WTC11 (cell line): ENCODE data around the gene SLC45A1. TPM values are rescaled to one million over a fixed set of nuclear protein-coding genes. Genes with fewer than 3 reads are reported as not detected.
A peak's percentile ranks its signal among the peaks of the same experiment; 100 is the strongest.

Experiments
- ATAC-seq: fragments of 200-7000 bp; cut with Tn5 transposase; 2 replicates; pipeline ENCODE4 v1.10.0; 2021; ENCODE audit warnings: mild to moderate bottlenecking, moderate library complexity
- CTCF ChIA-PET: fragments of 300-600 bp; sonication (Branson Sonifier 250); formaldehyde crosslinking; loops from one replicate; lab custom pipeline; 2021; ENCODE audit warnings: antibody characterized with exemption; lab: Charles Lee
- POLR2A ChIA-PET: fragments of 350-600 bp; sonication (Branson Sonifier 250); formaldehyde crosslinking; loops from one replicate; lab custom pipeline; 2021; ENCODE audit warnings: antibody characterized with exemption; lab: Charles Lee
- DNase-seq: peaks from one replicate; pipeline ENCODE4 v3.0.0; 2021; ENCODE audit warnings: low spot score
- H3K27ac Mint-ChIP-seq: 2 replicates; pipeline ENCODE4 v1.8.0; 2021; ENCODE audit warnings: mixed read lengths
- H3K27me3 Mint-ChIP-seq: 2 replicates; pipeline ENCODE4 v1.8.0; 2021; ENCODE audit warnings: low read depth, mild to moderate bottlenecking, moderate library complexity, mixed read lengths
- H3K36me3 Mint-ChIP-seq: 2 replicates; pipeline ENCODE4 v1.8.0; 2021; ENCODE audit warnings: mixed read lengths
- H3K4me1 Mint-ChIP-seq: 2 replicates; pipeline ENCODE4 v1.8.0; 2022; ENCODE audit warnings: mixed read lengths
- H3K4me3 Mint-ChIP-seq: 2 replicates; pipeline ENCODE4 v1.8.0; 2021; ENCODE audit warnings: mild to moderate bottlenecking, moderate library complexity, mixed read lengths
- H3K9me3 Mint-ChIP-seq: 2 replicates; pipeline ENCODE4 v1.8.0; 2021; ENCODE audit warnings: mixed read lengths
- CBFB ChIP-seq: sonication (generic); formaldehyde crosslinking; IDR thresholded peaks from 2 replicates; pipeline ENCODE4 v1.8.1; 2022; ENCODE audit warnings: mild to moderate bottlenecking, low read depth, missing genetic modification reagents
- E2F1 ChIP-seq: sonication (generic); formaldehyde crosslinking; IDR thresholded peaks from 2 replicates; pipeline ENCODE4 v1.8.0; 2022; ENCODE audit warnings: mild to moderate bottlenecking, missing genetic modification reagents
- E2F4 ChIP-seq: sonication (generic); formaldehyde crosslinking; IDR thresholded peaks from 2 replicates; pipeline ENCODE4 v1.8.1; 2022; ENCODE audit warnings: low read depth, mild to moderate bottlenecking, moderate library complexity, missing genetic modification reagents, borderline replicate concordance
- E2F5 ChIP-seq: sonication (generic); formaldehyde crosslinking; IDR thresholded peaks from 2 replicates; pipeline ENCODE4 v1.8.1; 2022; ENCODE audit warnings: mild to moderate bottlenecking, moderate library complexity, missing genetic modification reagents
- GTF2I ChIP-seq: fragments of 250-450 bp; sonication (Bioruptor Pico); conservative IDR thresholded peaks from 2 replicates; pipeline ENCODE4 v1.4.0; 2021; ENCODE audit warnings: mild to moderate bottlenecking
- KAT7 ChIP-seq: sonication (generic); formaldehyde crosslinking; IDR thresholded peaks from 2 replicates; pipeline ENCODE4 v1.8.1; 2023; ENCODE audit warnings: missing genetic modification reagents, mild to moderate bottlenecking, borderline replicate concordance
- ZBTB43 ChIP-seq: sonication (generic); formaldehyde crosslinking; IDR thresholded peaks from 2 replicates; pipeline ENCODE4 v1.8.1; 2023; ENCODE audit warnings: mild to moderate bottlenecking, missing genetic modification reagents
- total RNA-seq: library from RNA; stranded (reverse); gene quantifications from 3 replicates; pipeline ENCODE4 v1.2.3, GENCODE V29; 2021
- TF ChIP-seq, protein P1 (sequence below): sonication (generic); formaldehyde crosslinking; IDR thresholded peaks from 2 replicates; pipeline ENCODE4 v1.8.0; 2022; ENCODE audit warnings: mild to moderate bottlenecking, missing genetic modification reagents
- TF ChIP-seq, protein P2 (sequence below): fragments of 250-450 bp; sonication (Bioruptor Pico); IDR thresholded peaks from 2 replicates; pipeline ENCODE4 v1.9.0; 2021; ENCODE audit warnings: mild to moderate bottlenecking, borderline replicate concordance
- TF ChIP-seq, protein P3 (sequence below): sonication (generic); formaldehyde crosslinking; IDR thresholded peaks from 2 replicates; pipeline ENCODE4 v1.8.0; 2022; ENCODE audit warnings: mild to moderate bottlenecking, missing genetic modification reagents
- TF ChIP-seq, protein P4 (sequence below): sonication (generic); formaldehyde crosslinking; IDR thresholded peaks from 2 replicates; pipeline ENCODE4 v1.8.1; 2022; ENCODE audit warnings: missing genetic modification reagents, borderline replicate concordance
- TF ChIP-seq, protein P5 (sequence below): sonication (generic); formaldehyde crosslinking; conservative IDR thresholded peaks from 2 replicates; pipeline ENCODE4 v1.8.1; 2023; ENCODE audit warnings: mild to moderate bottlenecking, low read depth, missing genetic modification reagents, moderate library complexity

SLC45A1 gene
- total RNA-seq, 1 experiment from 2014 or later: 2.3 TPM

GRCh38 chr1:8390707-8391106 is 72.8 kb downstream of the SLC45A1 start (continued):
- TF ChIP-seq, protein P1, sequence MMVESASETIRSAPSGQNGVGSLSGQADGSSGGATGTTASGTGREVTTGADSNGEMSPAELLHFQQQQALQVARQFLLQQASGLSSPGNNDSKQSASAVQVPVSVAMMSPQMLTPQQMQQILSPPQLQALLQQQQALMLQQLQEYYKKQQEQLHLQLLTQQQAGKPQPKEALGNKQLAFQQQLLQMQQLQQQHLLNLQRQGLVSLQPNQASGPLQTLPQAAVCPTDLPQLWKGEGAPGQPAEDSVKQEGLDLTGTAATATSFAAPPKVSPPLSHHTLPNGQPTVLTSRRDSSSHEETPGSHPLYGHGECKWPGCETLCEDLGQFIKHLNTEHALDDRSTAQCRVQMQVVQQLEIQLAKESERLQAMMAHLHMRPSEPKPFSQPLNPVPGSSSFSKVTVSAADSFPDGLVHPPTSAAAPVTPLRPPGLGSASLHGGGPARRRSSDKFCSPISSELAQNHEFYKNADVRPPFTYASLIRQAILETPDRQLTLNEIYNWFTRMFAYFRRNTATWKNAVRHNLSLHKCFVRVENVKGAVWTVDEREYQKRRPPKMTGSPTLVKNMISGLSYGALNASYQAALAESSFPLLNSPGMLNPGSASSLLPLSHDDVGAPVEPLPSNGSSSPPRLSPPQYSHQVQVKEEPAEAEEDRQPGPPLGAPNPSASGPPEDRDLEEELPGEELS (CRISPR knock-in tag): no peak
- no peak for TF ChIP-seq CBFB (CRISPR knock-in tag)
- no peak for TF ChIP-seq GTF2I (CRISPR knock-in tag)
- TF ChIP-seq, protein P2, sequence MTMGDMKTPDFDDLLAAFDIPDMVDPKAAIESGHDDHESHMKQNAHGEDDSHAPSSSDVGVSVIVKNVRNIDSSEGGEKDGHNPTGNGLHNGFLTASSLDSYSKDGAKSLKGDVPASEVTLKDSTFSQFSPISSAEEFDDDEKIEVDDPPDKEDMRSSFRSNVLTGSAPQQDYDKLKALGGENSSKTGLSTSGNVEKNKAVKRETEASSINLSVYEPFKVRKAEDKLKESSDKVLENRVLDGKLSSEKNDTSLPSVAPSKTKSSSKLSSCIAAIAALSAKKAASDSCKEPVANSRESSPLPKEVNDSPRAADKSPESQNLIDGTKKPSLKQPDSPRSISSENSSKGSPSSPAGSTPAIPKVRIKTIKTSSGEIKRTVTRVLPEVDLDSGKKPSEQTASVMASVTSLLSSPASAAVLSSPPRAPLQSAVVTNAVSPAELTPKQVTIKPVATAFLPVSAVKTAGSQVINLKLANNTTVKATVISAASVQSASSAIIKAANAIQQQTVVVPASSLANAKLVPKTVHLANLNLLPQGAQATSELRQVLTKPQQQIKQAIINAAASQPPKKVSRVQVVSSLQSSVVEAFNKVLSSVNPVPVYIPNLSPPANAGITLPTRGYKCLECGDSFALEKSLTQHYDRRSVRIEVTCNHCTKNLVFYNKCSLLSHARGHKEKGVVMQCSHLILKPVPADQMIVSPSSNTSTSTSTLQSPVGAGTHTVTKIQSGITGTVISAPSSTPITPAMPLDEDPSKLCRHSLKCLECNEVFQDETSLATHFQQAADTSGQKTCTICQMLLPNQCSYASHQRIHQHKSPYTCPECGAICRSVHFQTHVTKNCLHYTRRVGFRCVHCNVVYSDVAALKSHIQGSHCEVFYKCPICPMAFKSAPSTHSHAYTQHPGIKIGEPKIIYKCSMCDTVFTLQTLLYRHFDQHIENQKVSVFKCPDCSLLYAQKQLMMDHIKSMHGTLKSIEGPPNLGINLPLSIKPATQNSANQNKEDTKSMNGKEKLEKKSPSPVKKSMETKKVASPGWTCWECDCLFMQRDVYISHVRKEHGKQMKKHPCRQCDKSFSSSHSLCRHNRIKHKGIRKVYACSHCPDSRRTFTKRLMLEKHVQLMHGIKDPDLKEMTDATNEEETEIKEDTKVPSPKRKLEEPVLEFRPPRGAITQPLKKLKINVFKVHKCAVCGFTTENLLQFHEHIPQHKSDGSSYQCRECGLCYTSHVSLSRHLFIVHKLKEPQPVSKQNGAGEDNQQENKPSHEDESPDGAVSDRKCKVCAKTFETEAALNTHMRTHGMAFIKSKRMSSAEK (CRISPR knock-in tag): no peak

DNA sequence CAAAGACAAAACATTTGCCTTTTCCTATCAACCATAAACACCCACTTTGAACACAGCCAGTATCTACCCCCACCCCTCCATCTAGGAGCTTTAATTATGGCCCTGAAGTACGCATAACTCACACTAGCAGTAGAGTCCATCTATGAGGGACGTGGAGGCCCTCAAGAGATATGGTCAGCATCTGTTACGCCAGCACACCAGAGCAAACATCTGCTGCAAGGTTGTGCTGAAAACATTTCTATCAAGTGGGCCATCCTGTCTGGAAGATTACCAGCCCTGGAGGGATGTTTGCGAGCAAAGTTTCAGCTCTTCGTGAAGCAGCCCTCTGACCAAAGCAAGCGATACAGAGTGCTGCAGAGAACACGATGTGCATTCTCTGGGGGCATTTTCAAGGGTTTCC is 74.6 kb downstream of the SLC45A1 start:
- no peaks in the 10 kb centered on the region for H3K27me3 Mint-ChIP-seq
- peaks cover 3% of the 10 kb centered on the region; the same call in 1 of the 2 replicates for H3K36me3 Mint-ChIP-seq
- no peak overlapping the region for H3K4me3 Mint-ChIP-seq
- ChIA-PET POLR2A (interaction anchor here (0.6 kb wide), 1 partner anchor 24 kb away, joined by 5 read pairs; no protein-coding TSS in a partner anchor), CTCF (no interaction called here)
- 0 out of 2 replicates have a peak overlapping the region, but pooled peaks have one; percentile 13 for H3K27ac Mint-ChIP-seq
- no peaks in the 10 kb centered on the region for H3K9me3 Mint-ChIP-seq
- peaks cover 54% of the 10 kb centered on the region for H3K4me1 Mint-ChIP-seq
- DNase-seq (no peak), ATAC-seq (no peak)
- TF ChIP-seq ZBTB43 (CRISPR knock-in tag) (no peak), E2F5 (CRISPR knock-in tag) (no peak), E2F1 (CRISPR knock-in tag) (no peak), E2F4 (CRISPR knock-in tag) (no peak), KAT7 (no peak)
- TF ChIP-seq, protein P2 (CRISPR knock-in tag): no peak
- TF ChIP-seq, protein P3, sequence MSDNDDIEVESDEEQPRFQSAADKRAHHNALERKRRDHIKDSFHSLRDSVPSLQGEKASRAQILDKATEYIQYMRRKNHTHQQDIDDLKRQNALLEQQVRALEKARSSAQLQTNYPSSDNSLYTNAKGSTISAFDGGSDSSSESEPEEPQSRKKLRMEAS: no peak
- TF ChIP-seq, protein P4, sequence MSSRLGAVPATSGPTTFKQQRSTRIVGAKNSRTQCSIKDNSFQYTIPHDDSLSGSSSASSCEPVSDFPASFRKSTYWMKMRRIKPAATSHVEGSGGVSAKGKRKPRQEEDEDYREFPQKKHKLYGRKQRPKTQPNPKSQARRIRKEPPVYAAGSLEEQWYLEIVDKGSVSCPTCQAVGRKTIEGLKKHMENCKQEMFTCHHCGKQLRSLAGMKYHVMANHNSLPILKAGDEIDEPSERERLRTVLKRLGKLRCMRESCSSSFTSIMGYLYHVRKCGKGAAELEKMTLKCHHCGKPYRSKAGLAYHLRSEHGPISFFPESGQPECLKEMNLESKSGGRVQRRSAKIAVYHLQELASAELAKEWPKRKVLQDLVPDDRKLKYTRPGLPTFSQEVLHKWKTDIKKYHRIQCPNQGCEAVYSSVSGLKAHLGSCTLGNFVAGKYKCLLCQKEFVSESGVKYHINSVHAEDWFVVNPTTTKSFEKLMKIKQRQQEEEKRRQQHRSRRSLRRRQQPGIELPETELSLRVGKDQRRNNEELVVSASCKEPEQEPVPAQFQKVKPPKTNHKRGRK (CRISPR knock-in tag): no peak
- TF ChIP-seq, protein P5, sequence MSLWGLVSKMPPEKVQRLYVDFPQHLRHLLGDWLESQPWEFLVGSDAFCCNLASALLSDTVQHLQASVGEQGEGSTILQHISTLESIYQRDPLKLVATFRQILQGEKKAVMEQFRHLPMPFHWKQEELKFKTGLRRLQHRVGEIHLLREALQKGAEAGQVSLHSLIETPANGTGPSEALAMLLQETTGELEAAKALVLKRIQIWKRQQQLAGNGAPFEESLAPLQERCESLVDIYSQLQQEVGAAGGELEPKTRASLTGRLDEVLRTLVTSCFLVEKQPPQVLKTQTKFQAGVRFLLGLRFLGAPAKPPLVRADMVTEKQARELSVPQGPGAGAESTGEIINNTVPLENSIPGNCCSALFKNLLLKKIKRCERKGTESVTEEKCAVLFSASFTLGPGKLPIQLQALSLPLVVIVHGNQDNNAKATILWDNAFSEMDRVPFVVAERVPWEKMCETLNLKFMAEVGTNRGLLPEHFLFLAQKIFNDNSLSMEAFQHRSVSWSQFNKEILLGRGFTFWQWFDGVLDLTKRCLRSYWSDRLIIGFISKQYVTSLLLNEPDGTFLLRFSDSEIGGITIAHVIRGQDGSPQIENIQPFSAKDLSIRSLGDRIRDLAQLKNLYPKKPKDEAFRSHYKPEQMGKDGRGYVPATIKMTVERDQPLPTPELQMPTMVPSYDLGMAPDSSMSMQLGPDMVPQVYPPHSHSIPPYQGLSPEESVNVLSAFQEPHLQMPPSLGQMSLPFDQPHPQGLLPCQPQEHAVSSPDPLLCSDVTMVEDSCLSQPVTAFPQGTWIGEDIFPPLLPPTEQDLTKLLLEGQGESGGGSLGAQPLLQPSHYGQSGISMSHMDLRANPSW: no peak
